MM.1S (cell line): Measurements from ENCODE around the gene VPS8.

Experiments
- DNase-seq: peaks from one replicate; pipeline ENCODE4 v3.0.0-alpha.2; 2015
- H2AFZ ChIP-seq: fragments of 300-600 bp; sonication (generic); 2 replicates; pipeline ENCODE4 v1.6.0; 2016; ENCODE audit warnings: antibody characterized with exemption, low read length
- H3F3A ChIP-seq: fragments of 300-600 bp; sonication (generic); 2 replicates; pipeline ENCODE4 v1.6.1; 2016; ENCODE audit warnings: mild to moderate bottlenecking, antibody characterized with exemption, low read length, moderate library complexity, mixed read lengths; ENCODE audit not compliant: insufficient read depth
- H3K27ac ChIP-seq: fragments of 300-600 bp; sonication (generic); 2 replicates; pipeline ENCODE4 v1.5.1; 2016; ENCODE audit warnings: mild to moderate bottlenecking, low read length
- H3K27me3 ChIP-seq: fragments of 300-600 bp; sonication (generic); replicated peaks from 2 replicates; pipeline ENCODE4 v1.6.0; 2016; ENCODE audit warnings: low read length; ENCODE audit not compliant: insufficient read depth
- H3K36me3 ChIP-seq: fragments of 300-600 bp; sonication (generic); replicated peaks from 2 replicates; pipeline ENCODE4 v1.6.1; 2016; ENCODE audit warnings: mild to moderate bottlenecking, low read length, mixed read lengths; ENCODE audit not compliant: insufficient read depth
- H3K4me1 ChIP-seq: fragments of 300-600 bp; sonication (generic); 2 replicates; pipeline ENCODE4 v1.6.1; 2016; ENCODE audit warnings: low read length, mixed read lengths
- H3K4me2 ChIP-seq: fragments of 300-600 bp; sonication (generic); 2 replicates; pipeline ENCODE4 v1.6.0; 2016; ENCODE audit warnings: low read depth, low read length
- H3K4me3 ChIP-seq: fragments of 300-600 bp; sonication (generic); 2 replicates; pipeline ENCODE4 v1.5.1; 2016; ENCODE audit warnings: low read length, mixed read lengths
- H3K79me2 ChIP-seq: fragments of 300-600 bp; sonication (generic); 2 replicates; pipeline ENCODE4 v1.6.1; 2016; ENCODE audit warnings: mixed run types, low read length, mixed read lengths
- H3K9ac ChIP-seq: fragments of 300-600 bp; sonication (generic); 2 replicates; pipeline ENCODE4 v1.6.1; 2016; ENCODE audit warnings: low read length, mixed read lengths
- H3K9me2 ChIP-seq: fragments of 300-600 bp; sonication (generic); replicated peaks from 2 replicates; pipeline ENCODE4 v1.6.1; 2016; ENCODE audit warnings: mild to moderate bottlenecking, low read length, mixed read lengths; ENCODE audit not compliant: insufficient read depth
- H3K9me3 ChIP-seq: fragments of 300-600 bp; sonication (generic); replicated peaks from 2 replicates; pipeline ENCODE4 v1.6.1; 2016; ENCODE audit warnings: mild to moderate bottlenecking, low read length, mixed read lengths; ENCODE audit not compliant: insufficient read depth
- H4K20me1 ChIP-seq: fragments of 300-600 bp; sonication (generic); 2 replicates; pipeline ENCODE4 v1.6.1; 2016; ENCODE audit warnings: mild to moderate bottlenecking, low read length, moderate library complexity, mixed read lengths; ENCODE audit not compliant: insufficient read depth
- CTCF ChIP-seq: fragments of 300-600 bp; sonication (generic); IDR thresholded peaks from 2 replicates; pipeline ENCODE4 v1.5.1; 2016; ENCODE audit warnings: antibody characterized with exemption, low read length, mixed read lengths
- EZH2 ChIP-seq: fragments of 300-600 bp; sonication (generic); optimal IDR thresholded peaks from 2 replicates; pipeline ENCODE3; 2017; ENCODE audit warnings: low read depth, mild to moderate bottlenecking, antibody characterized with exemption, low read length, mixed read lengths
- EZH2phosphoT487 ChIP-seq: fragments of 300-600 bp; sonication (generic); IDR thresholded peaks from 2 replicates; pipeline ENCODE4 v1.6.1; 2018; ENCODE audit warnings: antibody characterized with exemption, low read length

VPS8 gene

GRCh38 chr3:184864000-184864399, 52.0 kb downstream of the VPS8 start:
- H2AFZ ChIP-seq = no peak overlapping the region
- no peak overlapping the region for H3K27ac ChIP-seq
- no peaks in the 10 kb centered on the region for H3F3A ChIP-seq
- no peaks in the 10 kb centered on the region for H4K20me1 ChIP-seq
- no peaks in the 10 kb centered on the region for H3K79me2 ChIP-seq
- no peak overlapping the region for H3K9ac ChIP-seq
- H3K9me3 ChIP-seq = no peaks in the 10 kb centered on the region
- no peak overlapping the region for H3K4me2 ChIP-seq
- TF ChIP-seq EZH2 (no peak), CTCF (no peak), EZH2phosphoT487 (no peak)
- H3K36me3 ChIP-seq = no peaks in the 10 kb centered on the region
- no peaks in the 10 kb centered on the region for H3K27me3 ChIP-seq
- H3K4me3 ChIP-seq = no peak overlapping the region
- no peaks in the 10 kb centered on the region for H3K9me2 ChIP-seq
- no peak for DNase-seq
- H3K4me1 ChIP-seq = no peaks in the 10 kb centered on the region

- no peak overlapping the region for H2AFZ ChIP-seq
- H3K79me2 ChIP-seq = no peaks in the 10 kb centered on the region
- H3K4me2 ChIP-seq = no peak overlapping the region
- no peak overlapping the region for H3K4me3 ChIP-seq
- H3K27me3 ChIP-seq = no peaks in the 10 kb centered on the region
- no peaks in the 10 kb centered on the region for H3K9me2 ChIP-seq
- no peaks in the 10 kb centered on the region for H3K9me3 ChIP-seq
- H3K36me3 ChIP-seq = no peaks in the 10 kb centered on the region
- H3K4me1 ChIP-seq = peaks cover 16% of the 10 kb centered on the region
- no peak for TF ChIP-seq EZH2phosphoT487
- no peak for TF ChIP-seq EZH2
- TF ChIP-seq CTCF = no peak
- H3F3A ChIP-seq = peaks cover 12% of the 10 kb centered on the region; the same call in 1 of the 2 replicates
- H3K27ac ChIP-seq = no peak overlapping the region
- H3K9ac ChIP-seq = no peak overlapping the region
- H4K20me1 ChIP-seq = no peaks in the 10 kb centered on the region
- DNase-seq = no peak
Measured at GRCh38 chr3:184868477-184868876, 56.5 kb downstream of the VPS8 start.

GRCh38 chr3:184872200-184872599, 60.2 kb downstream of the VPS8 start:
- peak; percentile 85 for DNase-seq

More at GRCh38 chr3:184872200-184872599, 60.2 kb downstream of the VPS8 start:
- no peaks in the 10 kb centered on the region for H3K79me2 ChIP-seq
- H3F3A ChIP-seq = peaks cover 12% of the 10 kb centered on the region; the same call in 1 of the 2 replicates
- no peaks in the 10 kb centered on the region for H3K27me3 ChIP-seq
- peak overlapping the region; percentile 35; the same call in 1 of the 2 replicates for H3K27ac ChIP-seq
- H4K20me1 ChIP-seq = no peaks in the 10 kb centered on the region
- no peaks in the 10 kb centered on the region for H3K9me2 ChIP-seq
- H3K4me1 ChIP-seq = peaks cover 16% of the 10 kb centered on the region
- no peak for TF ChIP-seq CTCF
- no peak for TF ChIP-seq EZH2
- TF ChIP-seq EZH2phosphoT487 = no peak
- H3K9ac ChIP-seq = no peak overlapping the region
- H3K4me2 ChIP-seq = peak overlapping the region; percentile 19; the same call in 1 of the 2 replicates
- H3K36me3 ChIP-seq = no peaks in the 10 kb centered on the region
- no peaks in the 10 kb centered on the region for H3K9me3 ChIP-seq
- no peak overlapping the region for H2AFZ ChIP-seq
- H3K4me3 ChIP-seq = no peak overlapping the region
